Measurements from ENCODE around the gene ATP6V1B1. TPM values are rescaled to one million over a fixed set of nuclear protein-coding genes. Genes with fewer than 3 reads are reported as not detected.
"Not testable (repeated sequence)": the region's sequence is repeated elsewhere in the genome, so short reads cannot be mapped to it uniquely, and the experiment has no call there.

The ATP6V1B1 gene
- total and polyA plus RNA-seq, 8 donors, result 1.4 to 17.0 (median 2.8) TPM

DNA sequence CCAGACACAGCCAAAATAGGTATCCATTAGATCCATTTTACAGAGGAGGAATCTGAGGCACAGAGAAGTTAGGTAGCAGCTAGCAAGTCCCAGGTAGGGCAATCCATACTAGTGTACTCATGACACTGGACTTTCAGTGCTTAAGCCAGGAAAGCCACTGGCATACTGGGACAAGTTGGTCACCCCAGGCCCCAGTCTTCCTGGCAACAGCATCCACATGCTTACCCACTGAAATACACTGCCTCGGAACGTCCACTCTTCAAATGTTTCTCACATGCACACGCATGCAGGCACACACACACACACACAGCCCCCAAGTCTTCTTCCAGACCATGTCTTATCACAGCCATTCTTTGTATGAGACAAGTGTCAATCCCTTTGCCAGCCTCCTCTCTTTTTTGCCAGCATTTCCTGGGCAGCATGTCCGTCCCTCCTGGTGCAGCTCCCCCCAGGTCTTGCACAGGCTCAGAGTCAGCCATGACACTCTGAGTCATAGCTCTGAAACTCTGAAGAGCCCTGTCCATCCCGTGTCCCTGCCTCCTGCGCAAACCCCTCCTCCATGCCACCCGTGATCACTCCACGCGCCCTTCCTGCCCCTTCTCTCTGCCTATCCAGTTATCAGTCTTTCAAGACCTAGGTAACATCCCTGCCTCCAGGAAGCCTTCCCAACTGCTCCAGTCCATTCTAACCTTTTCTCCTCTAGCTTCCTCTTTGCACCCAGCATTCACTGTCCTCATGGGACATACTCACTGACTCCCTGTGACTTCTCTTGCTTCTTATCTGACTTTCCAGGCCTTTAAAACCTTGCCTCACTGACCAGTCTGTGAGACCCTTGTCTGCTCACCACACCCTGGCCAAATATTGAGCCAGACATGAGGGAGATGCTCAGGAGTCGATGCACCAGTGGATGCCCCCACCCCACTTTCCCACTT, 69.8 kb downstream of the ATP6V1B1 start:
- intact Hi-C loops (cut with DNase I), result no loop called here

DNA sequence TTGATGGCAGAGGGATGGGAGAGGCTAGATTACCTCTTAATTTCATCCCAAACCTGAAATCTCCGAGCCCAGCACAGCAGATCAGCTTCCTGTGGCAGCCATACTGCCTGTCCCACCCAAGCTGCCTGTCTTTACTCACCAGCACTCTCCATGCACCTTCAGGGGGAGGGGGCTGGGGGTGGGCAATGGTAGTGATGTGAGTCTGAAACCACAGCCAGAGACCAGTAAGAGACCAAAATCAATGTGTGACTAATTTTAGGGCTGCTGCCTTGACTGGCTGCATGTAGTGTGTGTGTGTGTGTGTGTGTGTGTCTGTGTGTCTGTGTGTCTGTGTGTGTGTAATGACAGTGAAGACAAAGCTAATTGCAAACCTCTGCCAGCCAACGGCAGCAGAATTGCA, 70.6 kb downstream of the ATP6V1B1 start:
- DNase-seq, result no peak
- TF ChIP-seq, protein P1, sequence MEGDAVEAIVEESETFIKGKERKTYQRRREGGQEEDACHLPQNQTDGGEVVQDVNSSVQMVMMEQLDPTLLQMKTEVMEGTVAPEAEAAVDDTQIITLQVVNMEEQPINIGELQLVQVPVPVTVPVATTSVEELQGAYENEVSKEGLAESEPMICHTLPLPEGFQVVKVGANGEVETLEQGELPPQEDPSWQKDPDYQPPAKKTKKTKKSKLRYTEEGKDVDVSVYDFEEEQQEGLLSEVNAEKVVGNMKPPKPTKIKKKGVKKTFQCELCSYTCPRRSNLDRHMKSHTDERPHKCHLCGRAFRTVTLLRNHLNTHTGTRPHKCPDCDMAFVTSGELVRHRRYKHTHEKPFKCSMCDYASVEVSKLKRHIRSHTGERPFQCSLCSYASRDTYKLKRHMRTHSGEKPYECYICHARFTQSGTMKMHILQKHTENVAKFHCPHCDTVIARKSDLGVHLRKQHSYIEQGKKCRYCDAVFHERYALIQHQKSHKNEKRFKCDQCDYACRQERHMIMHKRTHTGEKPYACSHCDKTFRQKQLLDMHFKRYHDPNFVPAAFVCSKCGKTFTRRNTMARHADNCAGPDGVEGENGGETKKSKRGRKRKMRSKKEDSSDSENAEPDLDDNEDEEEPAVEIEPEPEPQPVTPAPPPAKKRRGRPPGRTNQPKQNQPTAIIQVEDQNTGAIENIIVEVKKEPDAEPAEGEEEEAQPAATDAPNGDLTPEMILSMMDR (IDR thresholded peaks at IDR 0.05), result no peak
- ATAC-seq, result no peak
- Histone ChIP-seq H3K9me3 (no peaks in the 10 kb centered on the region), H3K36me3 (no peaks in the 10 kb centered on the region), H3K27ac (no peak overlapping the region), H3K4me1 (no peaks in the 10 kb centered on the region), H3K4me3 (no peak overlapping the region), H3K27me3 (no peaks in the 10 kb centered on the region)
- FAIRE-seq, result no peak
- intact Hi-C loops (cut with DNase I), result no loop called here
- WGBS, 2 donors, result 52 to 61% methylated on average over 2 of the region's 2 CpGs

More for the DNA sequence above, 69.8 kb downstream of the ATP6V1B1 start:
- no peaks in the 10 kb centered on the region for H3K4me1 ChIP-seq
- no peak for DNase-seq
- no peak overlapping the region for H3K4me3 ChIP-seq
- WGBS, 2 donors, result 63 to 69% methylated on average over 10 of the region's 10 CpGs
- H3K27me3 ChIP-seq, result no peaks in the 10 kb centered on the region
- no peak overlapping the region for H3K27ac ChIP-seq
- H3K36me3 ChIP-seq, result no peaks in the 10 kb centered on the region
- no peak for ATAC-seq
- no peak for FAIRE-seq
- TF ChIP-seq, protein P1 (IDR thresholded peaks at IDR 0.05), result no peak
- no peaks in the 10 kb centered on the region for H3K9me3 ChIP-seq

DNA sequence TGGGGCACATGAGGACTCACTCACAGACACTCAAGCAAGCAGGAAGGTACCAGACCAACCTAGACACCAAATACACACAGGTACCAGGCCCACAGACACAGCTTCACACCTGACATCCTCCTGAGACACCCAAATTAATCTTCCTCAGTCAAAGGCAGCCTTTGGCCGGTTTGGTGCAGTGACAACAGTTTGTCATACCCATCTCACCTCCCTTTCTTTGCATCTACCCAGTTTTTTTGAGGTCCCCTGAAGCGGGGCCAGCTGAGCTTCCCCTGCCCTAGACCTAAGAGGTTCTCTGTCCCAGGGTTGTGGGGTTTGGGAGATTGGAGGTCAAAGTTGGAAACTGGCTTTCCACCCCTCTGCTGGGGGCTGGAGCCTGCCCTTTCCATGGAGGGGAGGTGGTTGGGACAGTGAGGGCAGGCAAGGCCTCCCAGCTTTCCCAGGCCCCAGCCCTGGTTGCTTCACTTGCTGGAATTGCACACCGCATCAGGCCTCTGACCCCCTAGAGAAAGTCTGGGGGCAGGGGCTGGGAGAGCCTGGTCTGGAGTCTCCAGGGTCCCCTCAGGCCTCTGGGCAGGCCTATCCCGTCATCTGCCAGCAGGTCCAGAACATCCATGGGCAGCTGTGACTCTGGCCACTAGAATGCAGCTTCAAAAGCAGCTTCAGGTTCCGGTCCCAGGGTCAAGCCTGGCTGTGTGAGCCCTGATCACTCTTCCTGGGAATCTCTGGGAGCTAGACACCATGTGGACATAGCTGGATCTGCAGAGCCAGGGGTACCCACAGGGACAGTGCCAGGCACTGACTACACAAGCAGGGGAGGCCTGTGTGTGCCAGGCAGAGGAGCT, 71.5 kb downstream of the ATP6V1B1 start:
- Histone ChIP-seq H3K9me3 (no peaks in the 10 kb centered on the region), H3K27me3 (no peaks in the 10 kb centered on the region), H3K4me3 (no peak overlapping the region), H3K27ac (no peak overlapping the region), H3K36me3 (no peaks in the 10 kb centered on the region), H3K4me1 (no peaks in the 10 kb centered on the region)
- intact Hi-C loops (cut with DNase I), result no loop called here
- FAIRE-seq (no peak), DNase-seq (no peak), ATAC-seq (no peak)
- 77 to 79% methylated on average over 5 of the region's 5 CpGs for WGBS, 2 donors
- TF ChIP-seq, protein P1 (IDR thresholded peaks at IDR 0.05), result no peak

DNA sequence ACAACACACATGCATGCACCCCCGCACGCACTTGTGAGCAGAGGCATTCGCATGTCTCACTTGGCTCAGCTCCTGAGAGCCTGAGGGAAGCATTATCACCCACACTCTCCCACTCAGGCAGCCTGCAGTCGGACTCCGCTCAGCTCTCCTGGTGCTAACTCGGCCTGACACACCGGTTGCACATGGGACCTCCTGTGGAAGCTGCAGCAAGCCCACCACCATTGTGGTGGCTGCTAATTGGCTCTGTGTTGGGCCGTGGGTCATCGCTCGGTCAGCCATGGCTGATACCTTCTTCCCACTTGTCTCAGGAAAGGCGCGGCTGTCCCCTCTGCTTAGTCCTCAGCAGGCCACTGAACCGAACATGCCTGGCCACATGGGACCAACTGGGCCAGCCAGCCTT, 72.6 kb downstream of the ATP6V1B1 start:
- TF ChIP-seq, protein P1 (IDR thresholded peaks at IDR 0.05), result no peak
- WGBS, 2 donors, result 85 to 90% methylated on average over 13 of the region's 13 CpGs
- no peaks in the 10 kb centered on the region for H3K9me3 ChIP-seq
- H3K36me3 ChIP-seq, result no peaks in the 10 kb centered on the region
- H3K4me1 ChIP-seq, result no peaks in the 10 kb centered on the region
- intact Hi-C loops (cut with DNase I), result no loop called here
- DNase-seq, result no peak
- H3K27me3 ChIP-seq, result no peaks in the 10 kb centered on the region
- no peak overlapping the region for H3K27ac ChIP-seq
- FAIRE-seq, result no peak
- no peak overlapping the region for H3K4me3 ChIP-seq
- ATAC-seq, result no peak

- H3K27me3 ChIP-seq; FAIRE-seq; H3K9me3 ChIP-seq; H3K36me3 ChIP-seq; H3K27ac ChIP-seq; DNase-seq; H3K4me3 ChIP-seq; intact Hi-C loops (cut with DNase I); H3K4me1 ChIP-seq; ATAC-seq: not testable (repeated sequence)
- 14% methylated on average over 6 of the region's 6 CpGs for WGBS, 2 donors
These were observed 76.1 kb downstream of the ATP6V1B1 start for GRCh38 chr2:71011786-71012185.

Measured in pancreas (tissue), 10 donors.